ENCODE results near the gene PLPP3.

- TF ChIP-seq CTCF (IDR thresholded peaks at IDR 0.05) (no peak), POLR2A (IDR thresholded peaks at IDR 0.05) (no peak)
These were observed 116.0 kb downstream of the PLPP3 start for GRCh38 chr1:56463376-56463775.

Data from suprapubic skin (tissue), 3 donors.